Central memory CD4-positive, alpha-beta T cell (primary cell): ENCODE results near the gene PCSK2.

Experiments
- DNase-seq: peaks from one replicate; pipeline ENCODE4 v3.0.0; 2022

PCSK2 gene

DNA sequence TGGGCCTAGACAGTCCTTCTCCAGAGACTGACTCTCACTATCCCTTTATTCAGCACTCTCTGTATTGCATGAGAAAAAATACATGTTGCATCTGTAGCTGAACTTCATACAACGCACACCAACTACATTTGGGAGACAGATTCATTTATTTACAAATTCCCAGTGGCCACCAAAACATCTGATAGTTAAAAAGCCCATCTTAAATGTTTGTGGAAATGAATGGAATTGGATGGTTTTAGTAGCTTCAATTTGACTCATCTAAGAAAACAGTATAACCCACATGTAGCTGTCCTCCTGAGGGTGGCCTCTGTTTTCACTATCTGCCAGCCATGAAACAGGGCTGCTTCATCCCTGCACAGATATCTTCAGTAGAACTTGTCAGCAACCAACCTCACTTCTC is 116.3 kb downstream of the PCSK2 start:
- DNase-seq, result no peak

- no peak for DNase-seq
Measured at GRCh38 chr20:17343656-17344452, 117.0 kb downstream of the PCSK2 start.

DNA sequence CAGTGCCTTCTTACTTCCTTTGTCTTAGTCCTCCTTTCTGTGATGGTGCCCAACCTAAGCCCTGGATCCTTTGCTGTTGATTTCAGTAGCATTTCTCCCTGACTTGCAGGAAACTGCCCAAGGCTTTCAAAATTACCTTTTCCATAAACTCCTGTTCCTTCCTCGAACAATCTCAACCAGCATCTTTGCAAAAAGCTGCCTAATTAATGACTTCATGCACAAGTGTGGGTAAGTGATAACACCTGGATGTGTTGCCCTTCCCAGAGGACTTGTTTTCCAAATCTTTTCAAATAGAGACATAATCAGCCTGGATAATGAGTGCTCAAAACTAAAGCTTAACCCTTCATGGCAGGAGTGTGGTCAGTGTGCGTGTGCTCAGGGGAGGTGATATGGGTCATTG is 118.0 kb downstream of the PCSK2 start:
- no peak for DNase-seq

- DNase-seq, result no peak
Measured at GRCh38 chr20:17345321-17345720, 118.5 kb downstream of the PCSK2 start.

DNA sequence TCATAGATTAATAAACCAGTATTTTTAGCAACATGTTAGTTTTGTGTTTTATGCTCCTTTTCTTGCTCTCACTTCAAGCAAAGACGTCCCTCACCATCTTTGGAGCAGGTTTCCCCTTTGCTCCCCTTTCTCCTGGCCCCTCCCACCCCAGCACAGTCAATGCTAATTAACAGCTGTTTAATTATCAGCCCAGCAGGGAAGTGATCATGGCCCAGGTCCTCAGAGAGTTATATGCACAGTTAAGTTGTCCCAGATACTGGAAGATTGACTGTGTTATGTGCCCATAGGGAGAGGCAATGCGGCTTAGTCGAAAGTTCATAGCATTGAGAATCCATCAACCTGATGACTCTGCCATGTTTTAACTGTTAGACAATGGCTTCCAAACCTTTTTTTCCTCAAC is 123.5 kb downstream of the PCSK2 start:
- no peak for DNase-seq

- no peak for DNase-seq
Measured at GRCh38 chr20:17357238-17357637, 130.4 kb downstream of the PCSK2 start.

GRCh38 chr20:17358854-17359253 is 132.0 kb downstream of the PCSK2 start:
- DNase-seq, result no peak

DNA sequence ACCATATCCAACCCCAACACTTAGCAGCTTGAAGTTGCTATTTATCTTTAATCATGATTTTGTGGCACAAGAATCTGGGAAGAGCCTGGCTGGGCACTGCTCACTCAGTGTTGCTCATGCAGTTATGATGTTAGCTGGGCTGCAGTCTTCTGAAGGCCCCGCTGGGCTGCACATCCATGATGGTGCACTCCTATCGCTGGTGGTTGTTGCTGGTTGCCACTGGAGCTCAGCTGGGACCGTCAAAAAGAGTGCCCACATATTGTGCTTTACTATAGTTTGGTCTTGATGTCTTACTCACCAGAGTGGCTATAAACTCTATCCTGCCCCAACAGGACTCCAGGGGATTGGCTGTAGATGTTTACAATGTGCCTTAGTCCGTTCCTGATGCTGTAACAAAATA is 137.8 kb downstream of the PCSK2 start:
- DNase-seq, result no peak

GRCh38 chr20:17365831-17366230 is 139.0 kb downstream of the PCSK2 start:
- DNase-seq, result no peak

- DNase-seq, result no peak
Measured at GRCh38 chr20:17369506-17369905, 142.7 kb downstream of the PCSK2 start.

DNA sequence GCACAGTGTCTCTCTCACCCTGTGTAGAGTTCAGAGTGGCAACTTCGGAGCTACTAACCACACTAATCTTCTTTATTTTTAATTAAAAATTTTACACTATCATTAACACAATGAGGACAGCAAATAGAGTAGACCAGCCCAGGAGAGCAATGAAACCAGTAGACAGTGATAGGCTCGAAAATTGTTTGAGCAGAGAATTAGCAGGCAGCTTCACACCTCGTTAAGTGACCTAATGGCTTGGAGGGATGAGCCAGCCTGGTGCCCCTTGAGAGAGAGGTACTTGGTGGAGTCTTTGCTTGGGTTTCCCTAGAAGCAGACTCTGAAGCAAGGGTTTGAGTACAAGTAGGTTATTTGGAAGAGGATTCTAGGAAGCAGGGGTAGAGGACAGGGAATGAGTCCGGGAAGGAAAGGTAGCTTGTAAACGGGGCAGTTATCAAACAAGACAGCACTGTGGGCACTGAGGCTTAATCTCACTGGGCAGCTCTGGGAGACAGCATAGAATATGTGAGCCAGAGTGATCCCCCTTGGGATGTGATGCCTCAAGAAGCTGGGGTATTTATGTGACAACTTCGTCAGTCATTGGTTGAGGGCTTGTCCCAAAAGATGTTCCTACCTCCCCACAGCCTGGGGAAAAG is 146.1 kb downstream of the PCSK2 start:
- no peak for DNase-seq

- no peak for DNase-seq
Measured at GRCh38 chr20:17374086-17374485, 147.2 kb downstream of the PCSK2 start.

DNA sequence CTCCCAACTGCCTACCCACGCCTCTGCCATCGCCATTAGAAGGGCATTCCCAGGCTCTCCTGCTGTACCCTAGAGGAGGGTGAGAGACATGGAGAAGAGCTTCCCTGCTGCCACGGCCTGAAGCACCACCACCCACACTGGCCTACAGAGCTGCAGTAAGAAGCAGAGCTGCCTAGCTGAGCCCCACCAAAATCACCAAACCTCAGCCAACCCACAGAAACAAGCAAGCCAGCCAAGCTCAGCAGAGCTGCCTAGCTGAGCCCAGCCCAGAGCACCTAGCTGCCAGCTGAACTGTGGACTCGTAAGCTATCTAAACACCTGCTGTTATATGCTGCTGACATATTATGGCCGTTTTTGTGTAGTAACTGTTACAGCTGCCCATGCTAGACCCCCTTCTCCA is 149.2 kb downstream of the PCSK2 start:
- DNase-seq, result no peak

DNA sequence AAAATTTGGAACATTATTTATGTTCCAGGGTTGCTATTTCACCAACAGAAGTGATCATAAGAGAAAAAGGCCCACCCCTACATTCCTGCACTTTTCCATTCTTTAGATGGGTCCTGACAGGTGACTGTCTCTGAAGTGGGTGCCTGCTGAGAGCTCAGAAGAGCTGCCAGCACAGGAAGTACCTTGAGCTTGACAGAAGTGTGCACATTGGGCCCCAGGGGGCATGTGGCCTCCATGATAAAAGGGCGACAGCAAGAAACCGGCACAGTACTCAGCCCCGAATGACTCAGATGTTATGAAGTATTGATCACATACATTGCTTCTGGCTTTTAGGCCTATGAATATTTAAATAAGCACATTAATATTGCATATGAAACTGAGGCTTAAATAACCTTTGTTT is 150.4 kb downstream of the PCSK2 start:
- no peak for DNase-seq

GRCh38 chr20:17379651-17380050 is 152.8 kb downstream of the PCSK2 start:
- DNase-seq, result no peak

DNA sequence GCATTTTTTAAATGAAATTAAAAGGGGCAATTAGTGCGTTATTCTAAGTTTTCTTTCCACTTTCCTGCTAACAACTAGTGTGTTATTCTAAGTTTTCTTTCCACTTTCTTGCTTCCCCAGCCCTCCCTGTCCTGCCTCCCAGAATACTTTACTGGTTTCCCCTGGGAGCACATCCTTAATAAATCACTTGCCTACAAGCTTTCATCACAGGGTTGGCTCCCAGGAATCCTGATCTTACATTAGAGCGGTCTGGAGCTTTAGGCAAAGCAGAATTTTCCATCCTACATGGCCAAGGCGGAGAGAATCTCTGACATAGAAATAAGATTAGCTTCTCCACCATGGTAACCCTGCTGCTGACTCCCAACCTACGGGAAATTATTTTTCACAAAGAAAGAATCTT is 154.0 kb downstream of the PCSK2 start:
- no peak for DNase-seq

DNA sequence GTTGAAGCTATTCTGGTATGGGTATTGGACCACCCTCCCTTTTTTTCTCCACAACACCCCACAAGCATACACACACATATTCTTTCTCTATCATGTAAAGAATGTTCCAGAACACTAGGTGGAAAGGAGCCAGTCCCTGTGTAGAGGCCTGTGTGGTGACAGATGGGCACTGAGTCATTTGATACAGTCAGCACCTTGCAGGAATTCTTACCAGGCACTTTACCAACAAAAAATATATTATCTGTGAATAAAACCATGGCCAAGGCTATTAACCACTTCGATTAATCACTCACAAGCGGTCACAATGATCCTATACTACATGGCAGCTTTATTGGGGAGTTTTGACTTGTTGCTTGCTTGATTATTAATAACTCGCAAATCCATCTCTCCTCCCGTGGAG is 154.9 kb downstream of the PCSK2 start:
- no peak for DNase-seq

DNA sequence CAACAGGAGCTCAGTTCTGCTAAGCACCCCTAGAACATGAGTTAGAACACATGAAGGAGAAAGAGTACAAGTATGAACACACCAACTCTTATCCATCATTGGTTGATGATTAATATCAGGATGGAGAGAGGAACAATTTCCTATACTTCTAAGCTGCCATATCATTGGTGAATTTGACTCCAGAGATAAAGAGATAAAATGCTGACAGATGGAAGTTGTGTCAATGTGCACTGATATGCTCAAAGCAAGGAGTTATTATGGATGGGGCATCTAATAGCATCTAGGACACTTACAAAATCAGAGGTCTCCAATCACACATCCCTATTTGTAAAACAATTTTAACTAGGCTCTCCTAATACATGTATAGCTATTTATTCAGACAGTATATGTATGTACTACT is 159.0 kb downstream of the PCSK2 start:
- no peak for DNase-seq

GRCh38 chr20:17390655-17391054 is 163.8 kb downstream of the PCSK2 start:
- DNase-seq, result no peak

- DNase-seq, result no peak
Measured at GRCh38 chr20:17391127-17391771, 164.4 kb downstream of the PCSK2 start.

DNA sequence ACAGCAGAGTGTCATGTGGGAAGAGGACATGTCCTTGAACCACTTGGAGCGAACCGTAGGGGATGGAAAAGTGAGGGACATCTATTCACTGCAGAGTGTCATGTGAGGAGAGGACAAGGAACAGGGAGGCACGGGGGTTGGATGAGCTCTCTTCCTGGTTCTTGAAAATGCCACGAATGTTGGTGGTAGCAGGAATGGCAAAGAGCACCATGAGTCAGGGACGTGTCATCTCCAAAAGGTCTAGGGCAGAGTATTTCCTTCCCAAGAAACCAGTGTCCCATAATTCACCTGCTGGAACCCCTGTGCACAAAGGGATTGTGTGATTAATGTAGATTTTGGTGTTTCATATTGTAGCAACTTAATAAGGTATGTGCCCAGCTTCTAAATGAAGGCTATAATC is 167.6 kb downstream of the PCSK2 start:
- no peak for DNase-seq

- no peak for DNase-seq
Measured at GRCh38 chr20:17395729-17396128, 168.9 kb downstream of the PCSK2 start.

DNA sequence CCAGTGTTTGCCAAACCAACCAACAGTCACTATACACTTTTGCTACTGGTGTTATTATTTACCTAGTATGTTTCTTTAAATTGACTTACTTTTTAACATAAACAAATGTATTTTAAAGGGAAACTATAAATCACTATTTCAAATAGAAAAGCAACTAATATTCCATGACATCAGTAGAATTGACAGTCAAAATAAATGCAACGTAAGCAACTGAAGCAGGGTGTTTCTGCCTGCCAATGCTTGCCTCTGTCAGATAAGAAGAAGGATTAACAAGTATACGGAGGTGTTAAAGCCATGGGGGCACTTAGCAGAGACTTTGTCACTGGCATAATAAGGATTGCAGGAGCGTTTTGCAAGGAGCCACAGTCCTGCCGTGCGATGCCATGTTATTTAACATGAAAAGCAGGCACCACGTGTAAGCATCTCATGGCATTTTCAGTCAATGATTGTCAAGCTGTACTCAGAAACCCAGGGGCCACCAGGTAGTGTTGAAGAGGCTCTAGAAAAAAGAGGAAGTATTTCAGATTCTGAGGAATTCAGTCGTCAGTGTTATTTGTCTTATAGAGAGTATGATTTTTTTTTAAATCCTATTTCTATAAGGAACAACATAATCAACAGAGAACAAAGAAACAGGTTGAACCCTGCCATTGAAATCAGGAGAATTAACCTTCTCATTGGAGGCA is 172.6 kb downstream of the PCSK2 start:
- no peak for DNase-seq

DNA sequence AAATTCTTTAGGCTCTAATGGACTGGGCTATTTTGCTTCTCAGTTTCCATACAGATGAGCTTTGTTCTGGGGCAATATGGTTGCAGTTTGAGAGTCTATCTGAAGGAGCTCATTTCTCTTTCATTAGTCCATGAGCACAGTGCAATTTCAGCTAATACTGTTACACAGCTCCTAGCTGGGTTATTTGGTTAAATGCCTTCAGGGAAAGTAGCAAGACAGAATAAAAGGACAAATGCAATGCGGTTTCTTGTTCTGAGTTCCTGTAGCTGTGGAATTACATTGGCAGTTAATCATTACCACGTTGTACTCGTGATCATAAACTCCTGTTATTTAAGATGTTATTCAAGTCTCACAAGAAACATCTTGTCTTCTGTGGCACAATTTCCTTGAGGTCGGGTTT is 176.6 kb downstream of the PCSK2 start:
- no peak for DNase-seq
